Measurements from ENCODE around the gene FOXP1.

The FOXP1 gene

DNA sequence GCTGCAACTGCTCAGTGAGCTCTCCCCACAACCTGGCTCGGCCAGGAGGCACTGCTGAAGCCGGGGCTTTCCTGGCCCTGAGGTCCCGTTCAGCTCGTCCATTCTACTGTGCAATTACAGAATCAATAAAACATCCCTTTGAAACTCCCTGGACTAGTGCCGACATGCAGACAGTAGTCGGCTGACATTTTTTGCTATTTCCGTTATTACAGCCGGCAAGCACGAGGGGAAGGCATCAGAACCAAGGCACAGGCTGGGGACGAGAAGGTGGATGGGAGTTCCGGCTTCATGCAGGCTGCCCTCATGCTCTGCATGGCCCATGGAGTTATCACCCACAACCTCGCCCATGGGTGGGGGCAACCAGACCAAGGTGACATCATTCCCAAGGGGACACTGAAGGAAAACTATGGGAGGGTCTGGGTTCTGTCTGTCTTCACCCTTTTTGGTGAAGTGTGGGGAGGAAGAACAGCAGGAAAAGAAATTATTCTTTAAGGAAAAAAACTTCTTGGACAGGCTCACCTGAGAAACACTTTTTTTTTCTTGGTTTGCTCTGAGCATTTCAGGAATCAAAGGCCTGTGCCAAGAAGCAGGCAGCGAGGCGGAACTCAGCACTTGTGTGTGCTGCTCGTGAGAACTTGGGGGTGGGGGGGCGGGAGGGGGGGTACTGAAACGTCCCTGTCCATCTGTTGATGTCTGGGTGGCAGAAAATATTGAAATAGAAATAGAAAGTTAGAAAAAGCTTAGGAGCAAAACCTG lies 154.5 kb downstream of the FOXP1 start:
- DNase-seq (ENCODE audit: low read depth in 2 of 2) = no peak

DNA sequence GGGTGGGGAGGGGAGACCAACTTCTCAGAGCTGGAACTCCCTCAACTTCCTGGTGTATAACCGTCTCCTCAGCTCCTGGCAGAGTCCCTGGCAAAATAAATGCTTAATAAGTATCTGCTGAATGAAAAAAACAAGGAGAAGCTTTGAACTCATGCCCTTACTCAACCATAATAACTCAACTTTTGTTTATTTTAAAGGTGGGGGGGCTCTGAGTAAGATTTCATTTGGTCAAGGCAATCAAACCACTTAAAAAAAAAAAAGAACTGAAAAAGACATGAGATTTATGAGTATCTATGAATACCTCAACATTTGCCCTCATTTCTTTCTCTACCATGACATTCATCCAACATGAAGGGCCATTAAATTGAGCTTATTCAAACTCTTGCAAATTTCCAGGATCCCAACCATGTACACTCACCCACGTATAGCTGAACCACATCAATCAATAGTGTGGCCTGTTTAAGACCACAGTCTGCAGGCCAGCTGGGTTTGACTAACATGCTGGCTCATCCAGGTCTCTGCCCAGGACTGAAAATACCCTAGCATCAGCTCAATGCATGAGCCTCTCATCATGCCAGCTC lies 157.9 kb downstream of the FOXP1 start:
- DNase-seq (ENCODE audit: low read depth in 2 of 2) = no peak

DNA sequence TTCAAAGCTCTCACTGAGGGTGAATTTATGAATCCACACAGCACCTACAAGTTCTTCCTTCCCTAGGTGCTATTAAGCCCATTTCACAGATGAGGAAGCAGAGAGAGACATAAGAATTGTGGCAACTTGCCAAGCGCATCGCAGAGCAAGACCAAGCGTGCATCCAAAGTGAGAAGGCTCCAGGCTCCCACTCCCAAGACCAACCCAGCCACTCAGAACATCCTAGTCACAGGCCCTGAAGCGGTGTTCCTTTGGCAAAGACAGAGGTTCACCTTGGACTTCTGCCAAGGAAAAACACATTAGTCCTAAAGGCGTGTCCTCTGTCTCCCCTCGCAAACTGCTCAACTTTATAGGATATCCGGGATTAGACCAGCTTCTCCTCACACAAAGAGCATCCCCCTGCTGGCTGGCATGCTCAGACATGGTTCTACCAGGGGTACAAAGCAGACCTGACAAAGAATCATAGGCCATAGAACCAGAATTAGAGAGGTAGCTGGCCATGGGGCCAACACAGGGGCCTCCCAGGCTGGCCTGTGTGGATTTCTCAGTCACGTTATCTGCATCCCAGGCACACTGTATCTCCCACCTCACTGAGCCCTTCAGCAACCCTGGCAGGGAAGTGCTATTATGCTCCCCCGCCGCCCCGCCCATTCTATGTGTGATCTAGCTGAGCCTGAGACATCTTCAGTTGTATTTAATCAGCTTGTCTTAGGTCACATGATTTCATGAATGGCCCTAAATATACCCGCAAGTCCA lies 160.2 kb downstream of the FOXP1 start:
- DNase-seq (ENCODE audit: low read depth in 2 of 2) = no peak

DNA sequence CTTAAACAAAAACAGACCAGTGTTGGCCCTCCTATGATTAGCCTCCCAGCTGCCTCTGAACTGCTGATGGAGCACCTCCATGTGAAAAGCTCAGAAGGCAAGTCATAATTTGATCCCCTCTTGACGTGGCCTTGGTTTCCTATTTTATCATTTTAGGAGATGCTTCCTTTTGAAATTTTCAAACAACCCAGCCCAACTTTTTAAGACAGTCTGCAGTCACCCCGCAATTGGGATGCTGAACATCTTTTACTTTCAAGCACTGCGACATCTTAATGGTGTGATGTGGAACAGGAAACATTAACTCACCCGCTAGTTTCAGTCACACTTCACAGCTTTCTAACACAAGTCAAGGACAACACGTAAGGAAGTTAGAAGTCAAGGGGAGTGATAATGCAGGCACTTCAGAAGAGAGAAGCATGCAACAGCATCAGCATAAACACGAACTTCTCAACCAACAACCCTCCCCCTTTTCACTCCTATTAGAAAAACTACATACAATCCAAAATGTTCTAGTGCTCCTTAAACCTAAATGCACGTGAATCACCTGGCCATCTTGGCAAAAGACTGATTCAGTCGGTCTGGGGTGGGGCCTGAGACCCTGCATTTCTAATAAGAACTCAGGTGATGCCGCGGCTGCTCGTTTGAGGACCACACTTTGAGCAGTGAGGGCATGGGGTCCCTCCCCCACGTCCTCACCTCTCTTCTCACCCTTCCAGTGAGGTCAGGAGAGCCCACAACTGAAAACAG lies 161.5 kb downstream of the FOXP1 start:
- DNase-seq (ENCODE audit: low read depth in 2 of 2) = peak in 1 of 2 donors; percentile 31

DNA sequence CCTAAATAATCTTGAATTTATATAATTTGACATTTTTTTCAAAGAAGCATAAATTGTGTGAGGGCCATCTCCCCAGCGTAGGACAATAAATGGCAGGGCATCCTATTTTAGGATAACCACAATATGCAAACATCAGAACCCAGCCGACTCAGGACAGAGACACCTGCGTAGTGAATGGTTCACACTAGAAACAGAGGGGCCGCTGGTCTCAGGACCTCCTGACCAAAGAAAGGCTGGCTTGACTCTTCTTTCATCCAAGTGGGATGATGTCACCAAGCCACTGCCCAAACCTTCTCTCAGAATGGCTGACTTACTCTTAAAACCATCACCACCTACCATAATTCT lies 162.1 kb downstream of the FOXP1 start:
- no peak for DNase-seq (ENCODE audit: low read depth in 2 of 2)

DNA sequence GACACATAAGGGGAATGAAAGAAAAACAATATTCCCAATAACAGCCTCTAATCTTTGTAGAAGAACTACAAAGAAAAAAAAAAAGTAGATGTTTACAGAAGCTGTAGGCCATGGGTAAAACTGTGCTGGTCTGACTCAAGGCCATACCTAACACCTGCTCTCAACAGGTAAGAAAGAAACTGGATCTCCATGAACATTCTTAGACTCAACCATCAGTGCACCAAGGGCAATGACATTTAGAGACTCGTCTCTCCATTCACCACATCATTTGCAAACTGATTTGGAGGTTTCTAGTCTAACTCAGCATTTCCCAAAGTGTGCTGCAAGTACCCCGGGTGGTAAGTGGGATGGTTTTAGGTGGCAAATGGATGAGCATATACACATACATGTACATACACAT lies 164.2 kb downstream of the FOXP1 start:
- no peak for DNase-seq (ENCODE audit: low read depth in 2 of 2)

DNA sequence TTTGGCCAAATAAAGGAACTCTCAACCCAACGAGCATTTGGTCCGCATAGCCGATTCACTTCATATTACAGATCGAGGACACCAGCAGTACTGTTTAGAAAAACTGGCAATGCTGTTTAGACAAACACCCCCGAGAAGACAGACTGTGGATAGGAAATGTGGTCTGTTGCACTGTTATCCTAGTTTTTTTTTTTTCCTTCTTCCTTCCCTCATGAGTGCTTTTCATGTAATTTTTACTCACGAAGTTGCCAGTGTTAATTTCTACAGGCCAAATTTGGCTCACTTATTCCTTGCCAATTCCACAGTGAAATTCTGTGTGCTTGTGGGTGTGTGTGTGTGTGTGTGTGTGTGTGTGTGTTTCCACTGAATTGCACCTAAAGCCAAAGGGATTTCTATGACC lies 165.7 kb downstream of the FOXP1 start:
- no peak for DNase-seq (ENCODE audit: low read depth in 2 of 2)

DNA sequence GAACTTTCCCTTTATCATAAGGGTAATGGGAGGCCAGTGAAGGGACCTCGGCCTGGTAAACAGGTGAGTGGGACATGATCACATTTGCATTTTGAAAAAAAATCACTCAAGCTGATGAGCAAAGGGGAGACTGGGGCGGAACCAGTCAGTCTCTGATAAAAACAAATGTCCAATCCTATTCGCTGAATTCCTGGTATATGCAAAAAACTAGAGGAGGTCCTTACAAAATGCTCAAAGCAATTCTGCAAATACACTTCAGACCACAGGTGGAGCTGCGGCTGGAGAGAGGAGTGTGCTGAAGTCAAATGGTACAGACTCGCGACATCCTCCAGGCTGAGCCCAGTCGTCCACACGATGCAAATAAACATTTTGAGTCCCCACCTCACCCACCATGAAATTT lies 166.7 kb downstream of the FOXP1 start:
- no peak for DNase-seq (ENCODE audit: low read depth in 2 of 2)

DNA sequence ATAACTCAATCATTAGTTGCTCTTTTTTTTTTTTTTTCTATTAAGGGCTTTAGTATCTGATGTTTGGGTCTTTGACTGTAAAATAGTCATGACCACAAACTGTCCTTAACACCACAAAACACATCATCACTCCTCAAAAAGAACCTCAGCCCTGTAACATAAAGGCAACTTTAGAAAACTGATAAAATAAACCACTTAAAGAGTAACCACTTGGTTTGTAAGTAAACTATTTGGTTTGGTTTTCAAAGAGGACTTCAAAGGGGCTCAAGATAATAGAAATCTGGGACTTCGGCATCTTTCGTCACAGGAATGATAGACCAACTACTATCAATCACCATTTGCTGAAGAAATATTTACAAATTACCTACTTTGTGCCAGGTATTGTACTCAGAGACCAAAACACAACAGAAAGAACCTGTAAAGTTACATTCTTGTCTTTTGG lies 167.8 kb downstream of the FOXP1 start:
- no peak for DNase-seq (ENCODE audit: low read depth in 2 of 2)

DNA sequence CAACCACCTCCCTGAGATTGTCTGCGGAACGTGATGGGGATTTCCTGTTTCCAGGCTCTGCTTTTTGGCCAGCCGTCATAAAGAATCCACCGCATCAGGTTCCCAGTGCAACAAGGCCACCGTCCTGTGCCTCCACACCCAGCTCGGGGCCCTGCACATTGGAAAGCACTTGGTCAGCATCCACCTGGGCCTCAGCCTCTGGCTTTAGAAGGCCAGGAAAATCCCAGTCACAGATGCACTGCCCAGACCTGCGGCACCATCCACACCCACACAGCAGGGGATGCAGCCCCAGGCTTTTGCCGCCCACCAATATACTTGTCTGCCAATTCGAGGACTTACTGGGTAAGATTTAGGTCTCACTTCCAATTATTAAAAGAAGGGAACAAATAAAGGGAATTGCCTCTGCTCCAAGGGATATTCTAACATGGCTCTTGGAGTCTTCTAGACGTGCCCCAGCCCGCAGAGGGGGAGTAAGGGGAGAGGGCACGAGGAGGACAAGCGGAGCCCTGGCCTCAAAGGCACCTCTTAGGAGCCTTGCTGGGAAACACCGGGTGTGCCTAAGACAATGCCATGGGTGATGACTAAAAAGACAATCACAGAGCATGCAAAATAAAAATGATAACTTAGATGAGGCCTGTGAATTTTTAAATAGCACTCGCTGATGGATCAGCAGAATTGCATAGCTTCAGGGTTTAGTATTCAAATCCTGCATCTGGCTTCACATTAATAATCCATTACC lies 169.2 kb downstream of the FOXP1 start:
- DNase-seq (ENCODE audit: low read depth in 2 of 2) = no peak

DNA sequence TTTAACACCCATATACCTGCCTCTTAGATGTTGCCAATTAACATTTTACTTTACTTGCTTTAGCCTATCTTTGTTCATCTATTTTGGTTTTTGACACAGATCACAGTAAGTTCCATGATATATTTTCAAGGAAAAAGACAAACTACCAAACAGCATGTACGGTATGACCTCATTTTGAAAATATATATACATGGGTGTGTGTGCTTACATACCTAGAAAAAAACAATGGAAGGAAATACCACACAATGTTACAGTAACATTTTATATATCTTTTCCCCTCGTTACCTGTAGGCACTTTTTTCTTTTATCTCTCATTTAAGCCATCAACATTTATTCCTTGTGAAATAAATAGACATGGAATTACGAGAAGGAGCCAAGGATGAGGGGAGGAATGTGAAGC lies 170.0 kb downstream of the FOXP1 start:
- DNase-seq (ENCODE audit: low read depth in 2 of 2) = no peak

DNA sequence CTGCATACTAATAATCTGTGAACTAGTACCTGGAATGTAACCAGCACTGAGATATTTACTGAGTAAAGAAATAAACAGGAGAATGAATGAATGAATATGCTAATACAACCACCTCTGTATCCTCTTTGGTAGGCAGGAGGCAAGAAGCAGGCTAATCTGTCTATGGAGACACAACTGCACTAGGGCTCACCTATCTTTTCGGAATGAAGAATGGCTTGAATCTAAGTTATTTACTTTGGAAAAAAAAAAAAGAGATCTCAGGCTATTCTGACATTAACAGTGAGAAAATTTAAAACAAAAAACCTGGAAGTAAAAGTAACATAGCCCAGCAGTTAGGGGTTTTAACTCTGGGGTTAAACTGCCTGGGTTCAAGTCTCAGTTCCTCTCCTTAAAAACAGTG lies 174.2 kb downstream of the FOXP1 start:
- DNase-seq (ENCODE audit: low read depth in 2 of 2) = no peak

DNA sequence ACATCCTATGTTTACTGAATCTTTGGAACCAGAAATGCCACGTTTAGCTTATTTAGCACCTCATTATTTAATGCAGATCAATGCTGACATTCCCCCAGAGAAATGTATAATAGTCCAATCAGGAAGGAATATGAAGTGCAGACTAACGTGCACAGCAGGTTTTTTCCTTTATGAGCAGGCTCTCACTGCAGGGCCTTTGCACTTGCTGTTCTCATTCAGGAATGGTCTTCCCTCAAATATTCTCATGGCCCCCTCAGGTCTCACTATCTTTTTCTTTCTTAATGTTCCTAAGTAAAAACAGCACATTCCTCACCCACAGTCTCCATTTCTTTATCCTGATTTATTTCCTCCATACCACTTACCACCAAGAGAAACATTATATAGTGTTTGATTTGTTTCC lies 174.6 kb downstream of the FOXP1 start:
- no peak for DNase-seq (ENCODE audit: low read depth in 2 of 2)

DNA sequence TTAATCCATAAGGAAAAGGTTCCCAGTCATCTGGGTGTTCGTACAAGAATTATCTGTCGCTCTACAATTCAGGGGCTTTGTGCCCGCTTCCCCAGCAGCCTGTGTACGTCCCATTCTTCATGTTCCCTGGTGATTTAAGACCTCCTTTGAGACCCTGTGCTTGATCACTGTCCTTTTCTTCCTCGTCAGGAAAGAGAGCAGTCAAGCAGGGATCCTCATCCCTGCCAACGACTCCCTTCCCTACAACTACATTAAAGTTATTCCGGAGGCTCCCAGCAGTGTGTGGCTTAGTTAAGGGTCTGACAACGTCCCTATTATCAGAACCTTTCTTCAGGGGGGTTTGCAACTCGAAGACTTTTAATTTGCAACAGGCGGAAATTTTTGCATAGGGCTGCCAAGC lies 175.7 kb downstream of the FOXP1 start:
- DNase-seq (ENCODE audit: low read depth in 2 of 2) = no peak

DNA sequence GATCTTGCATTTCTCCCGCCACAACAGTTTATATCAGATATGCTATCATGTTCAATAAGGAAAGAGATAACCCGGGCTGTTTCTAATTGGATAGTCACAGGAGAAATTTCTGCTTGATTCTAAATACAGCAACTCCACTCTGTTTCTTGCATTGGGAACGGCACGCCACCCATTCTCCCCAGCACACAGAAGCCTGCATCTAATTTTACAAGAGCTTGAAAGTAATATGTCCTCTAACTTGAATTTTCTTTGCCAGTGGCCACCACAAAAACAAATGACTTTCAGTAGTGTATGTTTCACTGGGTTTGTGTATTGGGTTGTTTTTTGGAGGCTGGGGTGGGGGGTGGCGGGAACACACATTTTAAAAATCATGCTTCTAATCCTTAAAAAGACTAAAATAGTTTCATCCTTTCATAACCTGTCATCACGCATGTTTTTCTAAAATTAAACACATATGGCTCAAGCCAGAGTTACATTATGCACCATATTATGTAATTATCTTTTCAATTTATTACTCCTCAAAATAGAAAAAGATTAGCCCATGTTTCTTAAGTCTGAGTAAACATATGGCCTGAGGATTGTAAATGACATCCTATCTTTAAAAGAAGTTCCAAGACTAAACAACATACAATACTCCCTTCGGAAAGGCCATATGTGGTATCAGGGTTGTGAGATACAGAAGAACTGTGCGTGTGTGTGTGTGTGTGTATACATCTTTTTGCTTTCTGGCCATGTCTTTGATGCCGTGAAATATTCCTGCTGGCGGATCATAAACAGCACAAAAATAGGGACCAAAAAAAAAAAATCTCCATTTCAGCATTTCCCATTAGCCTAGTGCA lies 176.3 kb downstream of the FOXP1 start:
- DNase-seq (ENCODE audit: low read depth in 2 of 2) = no peak

DNA sequence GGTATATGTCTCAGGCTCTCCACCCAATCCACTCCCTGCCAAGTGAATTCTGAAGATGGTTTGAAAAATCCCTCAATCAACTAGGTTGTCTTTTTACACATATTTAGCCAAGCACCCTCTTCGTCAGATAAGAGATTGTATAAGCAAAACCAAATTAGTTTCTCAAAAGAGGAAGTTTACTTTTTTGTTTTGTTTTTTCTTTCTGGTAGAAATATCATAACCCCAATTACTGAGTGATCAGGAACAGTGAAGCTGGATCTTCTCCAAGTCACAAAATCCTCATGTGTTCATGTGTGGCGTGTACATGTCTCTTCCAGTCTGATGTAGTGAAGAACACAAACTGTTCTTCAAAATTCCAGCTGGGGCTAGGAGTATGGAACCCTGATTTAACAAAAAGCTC lies 180.6 kb downstream of the FOXP1 start:
- no peak for DNase-seq (ENCODE audit: low read depth in 2 of 2)

DNA sequence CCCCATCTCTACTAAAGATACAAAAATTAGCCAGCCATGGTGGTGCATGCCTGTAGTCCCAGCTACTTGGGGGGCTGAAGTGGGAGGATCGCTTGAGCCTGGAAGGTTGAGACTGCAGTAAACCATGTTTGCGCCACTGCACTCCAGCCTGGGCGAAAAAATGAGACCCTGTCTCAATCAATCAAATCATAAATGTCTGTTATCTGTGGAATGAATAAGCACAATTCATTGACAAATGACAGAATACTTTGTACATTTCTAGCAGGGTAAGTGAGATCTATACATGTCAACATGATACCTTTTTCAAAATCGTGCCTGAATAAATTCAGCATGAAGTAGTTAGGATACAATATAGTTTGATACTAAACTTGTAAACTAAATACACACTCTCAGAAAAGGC lies 181.2 kb downstream of the FOXP1 start:
- no peak for DNase-seq (ENCODE audit: low read depth in 2 of 2)

DNA sequence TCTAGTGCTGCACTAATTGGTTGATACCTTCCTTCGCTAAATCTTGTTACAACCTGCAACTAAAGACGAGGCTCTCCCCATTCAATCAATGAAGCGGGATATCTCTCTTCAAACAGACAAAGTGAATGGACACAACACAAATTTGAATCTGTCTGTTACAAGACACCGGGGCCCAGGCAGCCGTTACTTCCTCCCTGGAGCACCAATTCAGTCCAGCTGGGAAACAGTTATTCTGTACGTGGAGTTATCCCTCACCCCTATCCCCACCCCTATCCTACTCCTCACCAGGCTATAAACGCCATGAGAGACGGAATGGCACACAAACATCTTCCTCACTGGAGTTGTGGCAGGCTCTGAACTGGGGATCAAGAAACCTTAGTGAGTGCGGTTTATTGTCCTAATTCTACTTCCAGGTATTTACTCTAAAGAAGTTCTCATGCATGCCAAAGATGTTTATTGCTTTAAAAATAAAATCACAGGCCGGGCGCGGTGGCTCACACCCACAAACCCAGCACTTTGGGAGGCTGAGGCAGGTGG lies 181.8 kb downstream of the FOXP1 start:
- DNase-seq (ENCODE audit: low read depth in 2 of 2) = no peak

DNA sequence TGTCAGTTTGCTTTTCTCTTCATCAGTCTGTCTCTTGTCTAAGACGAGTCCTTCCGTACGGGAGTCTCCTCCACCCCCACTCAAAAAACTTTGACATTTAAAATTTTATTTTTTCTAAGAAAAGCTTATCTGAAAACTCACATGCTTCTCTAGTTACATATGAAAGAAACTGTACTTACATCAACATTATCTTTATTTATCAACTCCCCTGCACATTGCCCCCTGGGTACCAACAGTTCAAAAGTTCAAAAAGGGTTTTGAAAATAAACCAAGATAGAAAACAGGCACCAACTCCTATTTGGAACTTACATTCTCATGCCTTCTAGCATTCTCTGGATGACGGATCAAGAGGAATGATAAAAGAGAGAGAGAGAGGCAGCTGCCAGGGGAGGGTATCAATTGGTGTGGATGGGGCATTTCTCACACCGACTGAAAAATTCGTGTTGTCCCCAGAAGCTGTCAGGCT lies 182.5 kb downstream of the FOXP1 start:
- DNase-seq (ENCODE audit: low read depth in 2 of 2) = no peak

DNA sequence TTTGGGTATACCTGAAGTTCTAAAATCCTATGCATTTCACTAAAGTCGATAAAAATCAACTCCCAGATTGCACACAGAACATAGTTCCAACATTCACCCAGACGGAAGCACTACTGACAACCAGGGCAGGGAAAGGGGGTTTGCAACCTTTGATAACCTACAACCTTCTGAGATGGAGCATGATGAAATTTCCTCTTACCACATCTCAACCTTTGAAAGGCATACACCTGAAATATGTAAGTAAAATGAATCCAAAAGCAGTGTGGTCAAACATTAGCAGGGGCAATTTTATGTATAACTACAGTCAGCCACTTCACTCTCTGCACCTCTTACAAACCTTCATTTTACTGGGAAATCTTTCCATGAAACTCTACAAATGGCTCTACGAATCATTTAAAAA lies 184.1 kb downstream of the FOXP1 start:
- DNase-seq (ENCODE audit: low read depth in 2 of 2) = no peak

All from stimulated activated CD8-positive, alpha-beta memory T cell treated with anti-CD3 and anti-CD28 coated beads, Interleukin-2, amount 100 ng/mL, for 48 hours (primary cell).